Spleen (tissue), 11 donors: Measurements from ENCODE around the gene KLHL12. TPM values are rescaled to one million over a fixed set of nuclear protein-coding genes. Genes with fewer than 3 reads are reported as not detected.

Experiments
- DNase-seq: peaks from one replicate; pipeline ENCODE4 v3.0.0-alpha.2; 2020
- H3K27ac ChIP-seq, 8 donors: fragments of 200-600 bp; sonication (generic) in 7 of 8; 1 replicate in 4 of 8; 2 replicates in 4 of 8; pipeline versions ENCODE4 v1.5.0 to v1.8.0; 2016 to 2021; ENCODE audit warnings: inconsistent platforms in 4 of 8, mild to moderate bottlenecking in 4 of 8, moderate library complexity in 1 of 8
- H3K27me3 ChIP-seq, 7 donors: fragments of 200-600 bp; sonication (generic) in 6 of 7; replicated peaks in 1 of 7; 1 replicate in 4 of 7; 2 replicates in 3 of 7; pipeline versions ENCODE4 v1.5.0 to v1.8.0; 2016 to 2021; ENCODE audit warnings: inconsistent platforms in 3 of 7, mild to moderate bottlenecking in 1 of 7
- H3K36me3 ChIP-seq, 6 donors: fragments of 200-600 bp; sonication (generic) in 5 of 6; 1 replicate in 4 of 6; 2 replicates in 2 of 6; pipeline versions ENCODE4 v1.5.0 to v1.8.0; 2016 to 2021; ENCODE audit warnings: inconsistent platforms in 2 of 6
- H3K4me1 ChIP-seq, 6 donors: fragments of 200-600 bp; sonication (generic) in 5 of 6; 1 replicate in 3 of 6; 2 replicates in 3 of 6; pipeline versions ENCODE4 v1.5.0 to v1.8.0; 2016 to 2021; ENCODE audit warnings: inconsistent platforms in 3 of 6
- H3K4me3 ChIP-seq, 8 donors: fragments of 200-600 bp; sonication (generic) in 7 of 8; 1 replicate in 4 of 8; 2 replicates in 4 of 8; pipeline versions ENCODE4 v1.5.0 to v1.8.0; 2016 to 2021; ENCODE audit warnings: inconsistent platforms in 4 of 8, mild to moderate bottlenecking in 4 of 8, moderate library complexity in 2 of 8
- H3K9me3 ChIP-seq, 8 donors: fragments of 200-600 bp; sonication (generic) in 7 of 8; 1 replicate in 4 of 8; 2 replicates in 4 of 8; pipeline versions ENCODE4 v1.5.0 to v1.8.0; 2016 to 2021; ENCODE audit warnings: inconsistent platforms in 4 of 8
- CTCF ChIP-seq, 11 experiments: fragments of 200-600 bp in 7 of 11; fragments of 450-650 bp in 4 of 11; sonication (generic) in 4 of 11; IDR thresholded peaks in 8 of 11; conservative IDR thresholded peaks in 3 of 11; 1 replicate in 7 of 11; 2 replicates in 4 of 11; pipeline versions ENCODE4 v1.4.0 to v1.8.0; 2016 to 2021; ENCODE audit warnings: antibody characterized with exemption in 11 of 11, inconsistent platforms in 4 of 11, mild to moderate bottlenecking in 1 of 11
- POLR2A ChIP-seq, 3 donors: fragments of 450-650 bp; IDR thresholded peaks; one replicate each; pipeline ENCODE4 v1.5.1; 2017; ENCODE audit warnings: antibody characterized with exemption in 3 of 3, mild to moderate bottlenecking in 1 of 3
- POLR2AphosphoS5 ChIP-seq, 3 donors: sonication (generic); formaldehyde crosslinking; IDR thresholded peaks; one replicate each; pipeline ENCODE4 v1.5.1; 2017; ENCODE audit warnings: antibody characterized with exemption in 3 of 3
- WGBS, 5 donors: extraction: QIAGEN DNeasy Blood & Tissue Kit in 3 of 5; methylation state at CpG; one replicate each; pipeline versions ENCODE4 v1.1.5 to v1.1.7; 2013 to 2018; 5-methylcytosine and 5-hydroxymethylcytosine counted together
- intact Hi-C: fragments of 100-400 bp; cut with DNase I; formaldehyde crosslinking; loops from one replicate; pipeline ENCODE4 v1.15.0; 2023; ENCODE audit warnings: low total_unique reads
- polyA plus RNA-seq, 3 donors: library from polyadenylated mRNA; stranded (reverse); fragments of 200-250 nt; gene quantifications; one replicate each; pipeline ENCODE4 v1.2.1, GENCODE V29; 2013
- total RNA-seq, 7 donors: library from RNA; depleted of rRNA in 3 of 7; stranded (reverse); fragments of >200 nt in 3 of 7; fragmentation: NEBNext Ultra II Directional in 4 of 7; extraction: Animal tissue kit (Norgen Biotek cat#: 25700) in 4 of 7; gene quantifications; one replicate each; pipeline versions ENCODE4 v1.1.0 to v1.2.1, GENCODE V29; 2016 to 2021
- donor health status: healthy with polysubstance abuse.
- donor health status: DM: no; HTN: no; CAD: no; lungs with moderate emphysema.
- donor health status: DM: no; HTN: no; CAD: no.
- donor health status: Bipolar disorder and iron deficiency.
- donor health status: healthy.
- donor health status: DM: no; HTN: no; CAD: no.
- donor health status: DM: yes; HTN: yes; CAD: no.

Gene KLHL12
- total and polyA plus RNA-seq, 10 donors = 14.8 to 35.4 (median 23.8) TPM

- intact Hi-C loops = no loop called here
- no peak for DNase-seq
- Histone ChIP-seq H3K9me3 (no peaks in the 10 kb centered on the region), H3K36me3 (peaks cover 0 to 45% (median 21%) of the 10 kb centered on the region in 6 donors), H3K4me1 (peaks cover 15 to 55% (median 37%) of the 10 kb centered on the region in 6 donors), H3K27ac (peak overlapping the region; percentile 83 to 95 (median 90)), H3K4me3 (peak overlapping the region; percentile 51 to 94 (median 71)), H3K27me3 (no peaks in the 10 kb centered on the region)
- no peak for TF ChIP-seq CTCF (IDR thresholded peaks at IDR 0.05 in 8 of 11, conservative IDR thresholded peaks at IDR 0.05 in 3 of 11)
- TF ChIP-seq POLR2AphosphoS5 (IDR thresholded peaks at IDR 0.05) = no peak
- TF ChIP-seq POLR2A (IDR thresholded peaks at IDR 0.05) = no peak
- WGBS, 5 donors = 41 to 58% (median 45%) methylated on average over 16 to 18 of the region's 18 CpGs
These were observed 39.2 kb upstream of the KLHL12 start for GRCh38 chr1:202966006-202966898.

- DNase-seq = no peak
- peaks cover 0 to 50% (median 21%) of the 10 kb centered on the region in 6 donors for H3K36me3 ChIP-seq
- 83 to 94% (median 85%) methylated on average over 3 of the region's 3 CpGs for WGBS, 5 donors
- H3K4me1 ChIP-seq = peaks cover 15 to 54% (median 37%) of the 10 kb centered on the region in 6 donors
- H3K27ac ChIP-seq = peak overlapping the region in 2 of 8 donors; percentile 12 to 95
- H3K4me3 ChIP-seq = no peak overlapping the region
- H3K9me3 ChIP-seq = no peaks in the 10 kb centered on the region
- H3K27me3 ChIP-seq = no peaks in the 10 kb centered on the region
- intact Hi-C loops = no loop called here
- TF ChIP-seq CTCF (IDR thresholded peaks at IDR 0.05 in 8 of 11, conservative IDR thresholded peaks at IDR 0.05 in 3 of 11) (no peak), POLR2AphosphoS5 (IDR thresholded peaks at IDR 0.05) (no peak), POLR2A (IDR thresholded peaks at IDR 0.05) (no peak)
These were observed 38.4 kb upstream of the KLHL12 start for GRCh38 chr1:202965422-202965821.

GRCh38 chr1:202964791-202965410, 37.9 kb upstream of the KLHL12 start:
- TF ChIP-seq POLR2A (IDR thresholded peaks at IDR 0.05) (no peak), POLR2AphosphoS5 (IDR thresholded peaks at IDR 0.05) (no peak), CTCF (IDR thresholded peaks at IDR 0.05 in 8 of 11, conservative IDR thresholded peaks at IDR 0.05 in 3 of 11) (no peak)
- Histone ChIP-seq H3K9me3 (no peaks in the 10 kb centered on the region), H3K27ac (peak overlapping the region in 1 of 8 donors; percentile 12), H3K4me3 (no peak overlapping the region), H3K27me3 (no peaks in the 10 kb centered on the region), H3K36me3 (peaks cover 0 to 50% (median 21%) of the 10 kb centered on the region in 6 donors), H3K4me1 (peaks cover 15 to 48% (median 36%) of the 10 kb centered on the region in 6 donors)
- no peak for DNase-seq
- intact Hi-C loops = no loop called here
- 92 to 97% (median 96%) methylated on average over 6 of the region's 6 CpGs for WGBS, 5 donors
